ENCODE measurements around the gene TMEM131. TPM values are rescaled to one million over a fixed set of nuclear protein-coding genes. Genes with fewer than 3 reads are reported as not detected.

The TMEM131 gene
- total RNA-seq, 1 experiment from 2014 or later: 28.9 TPM

- ChIA-PET POLR2A (ENCODE audit: low non-redundant PET) (interaction anchor here (0.6 kb wide), 1 partner anchor 908 kb away, joined by 15 read pairs; no protein-coding TSS in a partner anchor), CTCF (no interaction called here)
- Histone ChIP-seq H3K4me3 (ENCODE audit: low read depth, low read length, poor library complexity, severe bottlenecking) (no peak overlapping the region), H3K9me3 (ENCODE audit: low read depth, low read length, poor library complexity, severe bottlenecking) (no peaks in the 10 kb centered on the region), H3K4me1 (ENCODE audit: insufficient read depth, low read length, poor library complexity, severe bottlenecking) (no peaks in the 10 kb centered on the region), H3K27me3 (replicated peaks; ENCODE audit: insufficient read depth, low read depth, low read length, poor library complexity) (no peaks in the 10 kb centered on the region), H3K27ac (ENCODE audit: low read depth, low read length, poor library complexity, severe bottlenecking) (no peak overlapping the region), H3K36me3 (ENCODE audit: insufficient read depth, low read length, poor library complexity, severe bottlenecking) (no peaks in the 10 kb centered on the region)
- intact Hi-C loops (cut with micrococcal nuclease; ENCODE audit: unreplicated experiment): no loop called here
- no TSS peak for BruUV-seq (replicated peaks)
- DNase-seq (ENCODE audit: low spot score): no peak
- TF ChIP-seq, protein P1, sequence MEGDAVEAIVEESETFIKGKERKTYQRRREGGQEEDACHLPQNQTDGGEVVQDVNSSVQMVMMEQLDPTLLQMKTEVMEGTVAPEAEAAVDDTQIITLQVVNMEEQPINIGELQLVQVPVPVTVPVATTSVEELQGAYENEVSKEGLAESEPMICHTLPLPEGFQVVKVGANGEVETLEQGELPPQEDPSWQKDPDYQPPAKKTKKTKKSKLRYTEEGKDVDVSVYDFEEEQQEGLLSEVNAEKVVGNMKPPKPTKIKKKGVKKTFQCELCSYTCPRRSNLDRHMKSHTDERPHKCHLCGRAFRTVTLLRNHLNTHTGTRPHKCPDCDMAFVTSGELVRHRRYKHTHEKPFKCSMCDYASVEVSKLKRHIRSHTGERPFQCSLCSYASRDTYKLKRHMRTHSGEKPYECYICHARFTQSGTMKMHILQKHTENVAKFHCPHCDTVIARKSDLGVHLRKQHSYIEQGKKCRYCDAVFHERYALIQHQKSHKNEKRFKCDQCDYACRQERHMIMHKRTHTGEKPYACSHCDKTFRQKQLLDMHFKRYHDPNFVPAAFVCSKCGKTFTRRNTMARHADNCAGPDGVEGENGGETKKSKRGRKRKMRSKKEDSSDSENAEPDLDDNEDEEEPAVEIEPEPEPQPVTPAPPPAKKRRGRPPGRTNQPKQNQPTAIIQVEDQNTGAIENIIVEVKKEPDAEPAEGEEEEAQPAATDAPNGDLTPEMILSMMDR (conservative IDR thresholded peaks at IDR 0.05; ENCODE audit: low read depth, low read length): no peak
- TF ChIP-seq EZH2 (IDR thresholded peaks at IDR 0.05; ENCODE audit: borderline replicate concordance, low read depth, low read length, poor library complexity, severe bottlenecking): no peak
These were observed 19.9 kb upstream of the TMEM131 start for GRCh38 chr2:98015671-98016070.

GRCh38 chr2:98014379-98014778 is 18.6 kb upstream of the TMEM131 start:
- Histone ChIP-seq H3K27me3 (replicated peaks; ENCODE audit: insufficient read depth, low read depth, low read length, poor library complexity) (no peaks in the 10 kb centered on the region), H3K4me3 (ENCODE audit: low read depth, low read length, poor library complexity, severe bottlenecking) (no peak overlapping the region), H3K36me3 (ENCODE audit: insufficient read depth, low read length, poor library complexity, severe bottlenecking) (no peaks in the 10 kb centered on the region), H3K4me1 (ENCODE audit: insufficient read depth, low read length, poor library complexity, severe bottlenecking) (no peaks in the 10 kb centered on the region), H3K9me3 (ENCODE audit: low read depth, low read length, poor library complexity, severe bottlenecking) (no peaks in the 10 kb centered on the region), H3K27ac (ENCODE audit: low read depth, low read length, poor library complexity, severe bottlenecking) (no peak overlapping the region)
- DNase-seq (ENCODE audit: low spot score): no peak
- intact Hi-C loops (cut with micrococcal nuclease; ENCODE audit: unreplicated experiment): no loop called here
- ChIA-PET POLR2A (ENCODE audit: low non-redundant PET) (no interaction called here), CTCF (no interaction called here)
- no TSS peak for BruUV-seq (replicated peaks)
- TF ChIP-seq, protein P1 (conservative IDR thresholded peaks at IDR 0.05; ENCODE audit: low read depth, low read length): no peak
- TF ChIP-seq EZH2 (IDR thresholded peaks at IDR 0.05; ENCODE audit: borderline replicate concordance, low read depth, low read length, poor library complexity, severe bottlenecking): no peak

DNA sequence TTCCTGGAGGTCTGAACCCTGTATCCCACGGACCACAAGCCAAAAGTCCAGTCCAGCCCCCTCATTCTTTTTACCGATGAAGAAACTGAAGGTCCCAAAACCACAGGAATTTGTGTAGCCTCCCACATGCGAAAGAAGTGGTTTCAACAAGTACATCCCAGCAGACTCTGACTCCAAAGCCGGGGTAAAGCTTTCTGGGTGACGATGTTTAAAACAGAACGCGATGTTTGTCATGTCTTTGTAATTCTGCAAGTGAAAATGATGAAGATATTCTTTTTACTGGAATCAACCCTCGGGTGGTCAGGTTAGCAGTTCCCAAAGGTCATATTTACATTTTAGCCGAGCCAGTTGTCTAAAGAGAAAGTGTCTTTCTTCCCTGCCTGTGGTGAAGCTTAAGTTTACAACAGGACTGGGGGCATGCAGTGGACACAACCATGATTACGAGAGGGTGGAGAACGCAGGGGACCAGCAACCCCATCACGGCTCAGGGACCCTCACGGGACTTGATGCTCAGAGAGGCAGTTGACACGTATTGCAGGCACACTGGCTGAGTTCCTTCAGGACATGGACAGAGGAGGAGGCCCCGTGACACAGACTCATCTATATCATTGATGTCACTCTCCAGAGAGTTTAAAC is 17.8 kb upstream of the TMEM131 start:
- TF ChIP-seq, protein P1 (conservative IDR thresholded peaks at IDR 0.05; ENCODE audit: low read depth, low read length): no peak
- TF ChIP-seq EZH2 (IDR thresholded peaks at IDR 0.05; ENCODE audit: borderline replicate concordance, low read depth, low read length, poor library complexity, severe bottlenecking): no peak
- H3K4me3 ChIP-seq (ENCODE audit: low read depth, low read length, poor library complexity, severe bottlenecking): no peak overlapping the region
- intact Hi-C loops (cut with micrococcal nuclease; ENCODE audit: unreplicated experiment): no loop called here

More for the DNA sequence above, 17.8 kb upstream of the TMEM131 start:
- DNase-seq (ENCODE audit: low spot score): no peak
- Histone ChIP-seq H3K27ac (ENCODE audit: low read depth, low read length, poor library complexity, severe bottlenecking) (no peak overlapping the region), H3K27me3 (replicated peaks; ENCODE audit: insufficient read depth, low read depth, low read length, poor library complexity) (no peaks in the 10 kb centered on the region), H3K36me3 (ENCODE audit: insufficient read depth, low read length, poor library complexity, severe bottlenecking) (no peaks in the 10 kb centered on the region), H3K9me3 (ENCODE audit: low read depth, low read length, poor library complexity, severe bottlenecking) (no peaks in the 10 kb centered on the region), H3K4me1 (ENCODE audit: insufficient read depth, low read length, poor library complexity, severe bottlenecking) (no peaks in the 10 kb centered on the region)
- BruUV-seq (replicated peaks): no TSS peak
- CTCF ChIA-PET: no interaction called here
- POLR2A ChIA-PET (ENCODE audit: low non-redundant PET): no interaction called here
